ENCODE measurements around the gene SULT1B1.

DNA sequence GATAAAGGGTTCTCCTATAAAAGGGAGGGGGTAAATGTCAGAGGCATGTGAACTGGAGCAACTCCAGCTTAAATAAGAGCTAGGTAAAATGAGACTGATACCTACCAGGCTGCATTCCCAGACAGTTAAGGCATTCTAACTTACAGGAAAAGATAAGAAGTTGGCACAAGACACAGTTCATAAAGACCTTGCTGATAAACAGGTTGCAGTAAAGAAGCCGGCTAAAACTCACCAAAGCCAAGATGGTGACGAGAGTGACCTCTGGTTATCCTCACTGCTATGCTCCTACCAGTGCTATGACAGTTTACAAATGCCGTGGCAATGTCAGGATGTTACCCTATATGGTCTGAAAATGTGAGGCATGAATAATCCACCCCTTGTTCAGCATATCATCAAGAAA lies 13.1 kb upstream of the SULT1B1 start:
- TF ChIP-seq, protein P1, sequence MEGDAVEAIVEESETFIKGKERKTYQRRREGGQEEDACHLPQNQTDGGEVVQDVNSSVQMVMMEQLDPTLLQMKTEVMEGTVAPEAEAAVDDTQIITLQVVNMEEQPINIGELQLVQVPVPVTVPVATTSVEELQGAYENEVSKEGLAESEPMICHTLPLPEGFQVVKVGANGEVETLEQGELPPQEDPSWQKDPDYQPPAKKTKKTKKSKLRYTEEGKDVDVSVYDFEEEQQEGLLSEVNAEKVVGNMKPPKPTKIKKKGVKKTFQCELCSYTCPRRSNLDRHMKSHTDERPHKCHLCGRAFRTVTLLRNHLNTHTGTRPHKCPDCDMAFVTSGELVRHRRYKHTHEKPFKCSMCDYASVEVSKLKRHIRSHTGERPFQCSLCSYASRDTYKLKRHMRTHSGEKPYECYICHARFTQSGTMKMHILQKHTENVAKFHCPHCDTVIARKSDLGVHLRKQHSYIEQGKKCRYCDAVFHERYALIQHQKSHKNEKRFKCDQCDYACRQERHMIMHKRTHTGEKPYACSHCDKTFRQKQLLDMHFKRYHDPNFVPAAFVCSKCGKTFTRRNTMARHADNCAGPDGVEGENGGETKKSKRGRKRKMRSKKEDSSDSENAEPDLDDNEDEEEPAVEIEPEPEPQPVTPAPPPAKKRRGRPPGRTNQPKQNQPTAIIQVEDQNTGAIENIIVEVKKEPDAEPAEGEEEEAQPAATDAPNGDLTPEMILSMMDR (IDR thresholded peaks at IDR 0.05), result no peak
- TF ChIP-seq POLR2AphosphoS5 (IDR thresholded peaks at IDR 0.05; ENCODE audit: low read depth, low read length), result no peak
- TF ChIP-seq SIN3A (IDR thresholded peaks at IDR 0.05; ENCODE audit: borderline replicate concordance, insufficient read depth, low read depth, low read length), result no peak
- TF ChIP-seq, protein P2, sequence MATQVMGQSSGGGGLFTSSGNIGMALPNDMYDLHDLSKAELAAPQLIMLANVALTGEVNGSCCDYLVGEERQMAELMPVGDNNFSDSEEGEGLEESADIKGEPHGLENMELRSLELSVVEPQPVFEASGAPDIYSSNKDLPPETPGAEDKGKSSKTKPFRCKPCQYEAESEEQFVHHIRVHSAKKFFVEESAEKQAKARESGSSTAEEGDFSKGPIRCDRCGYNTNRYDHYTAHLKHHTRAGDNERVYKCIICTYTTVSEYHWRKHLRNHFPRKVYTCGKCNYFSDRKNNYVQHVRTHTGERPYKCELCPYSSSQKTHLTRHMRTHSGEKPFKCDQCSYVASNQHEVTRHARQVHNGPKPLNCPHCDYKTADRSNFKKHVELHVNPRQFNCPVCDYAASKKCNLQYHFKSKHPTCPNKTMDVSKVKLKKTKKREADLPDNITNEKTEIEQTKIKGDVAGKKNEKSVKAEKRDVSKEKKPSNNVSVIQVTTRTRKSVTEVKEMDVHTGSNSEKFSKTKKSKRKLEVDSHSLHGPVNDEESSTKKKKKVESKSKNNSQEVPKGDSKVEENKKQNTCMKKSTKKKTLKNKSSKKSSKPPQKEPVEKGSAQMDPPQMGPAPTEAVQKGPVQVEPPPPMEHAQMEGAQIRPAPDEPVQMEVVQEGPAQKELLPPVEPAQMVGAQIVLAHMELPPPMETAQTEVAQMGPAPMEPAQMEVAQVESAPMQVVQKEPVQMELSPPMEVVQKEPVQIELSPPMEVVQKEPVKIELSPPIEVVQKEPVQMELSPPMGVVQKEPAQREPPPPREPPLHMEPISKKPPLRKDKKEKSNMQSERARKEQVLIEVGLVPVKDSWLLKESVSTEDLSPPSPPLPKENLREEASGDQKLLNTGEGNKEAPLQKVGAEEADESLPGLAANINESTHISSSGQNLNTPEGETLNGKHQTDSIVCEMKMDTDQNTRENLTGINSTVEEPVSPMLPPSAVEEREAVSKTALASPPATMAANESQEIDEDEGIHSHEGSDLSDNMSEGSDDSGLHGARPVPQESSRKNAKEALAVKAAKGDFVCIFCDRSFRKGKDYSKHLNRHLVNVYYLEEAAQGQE (IDR thresholded peaks at IDR 0.05; ENCODE audit: insufficient read depth in 1 of 2, low read depth in 2 of 2, low read length in 1 of 2), result no peak

Measured in Panc1 (cell line).